NCI-H2171 (cell line): ENCODE data around the gene SNTG2.

Experiments used
- DNase-seq: peaks from one replicate; lab custom pipeline; 2025; lab: John Stamatoyannopoulos, UW

Gene SNTG2

DNA sequence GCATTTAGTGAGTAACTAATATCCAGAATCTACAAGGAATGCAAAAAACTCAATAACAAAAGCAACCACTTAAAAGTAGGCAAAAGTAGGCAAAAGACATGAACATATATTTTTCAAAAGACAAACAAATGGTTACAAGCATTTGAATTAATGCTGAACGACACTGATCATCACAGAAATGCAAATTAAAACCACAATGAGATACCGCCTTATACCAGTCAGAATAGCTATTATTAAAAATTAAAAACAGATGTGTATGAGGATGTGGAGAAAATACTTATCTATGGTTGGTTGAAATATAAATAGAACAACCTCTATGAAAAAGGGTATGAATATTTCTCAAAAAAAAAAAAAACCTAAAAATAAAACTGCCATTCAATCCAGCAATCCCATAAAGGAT, 51.7 kb downstream of the SNTG2 start:
- DNase-seq, result no peak

DNA sequence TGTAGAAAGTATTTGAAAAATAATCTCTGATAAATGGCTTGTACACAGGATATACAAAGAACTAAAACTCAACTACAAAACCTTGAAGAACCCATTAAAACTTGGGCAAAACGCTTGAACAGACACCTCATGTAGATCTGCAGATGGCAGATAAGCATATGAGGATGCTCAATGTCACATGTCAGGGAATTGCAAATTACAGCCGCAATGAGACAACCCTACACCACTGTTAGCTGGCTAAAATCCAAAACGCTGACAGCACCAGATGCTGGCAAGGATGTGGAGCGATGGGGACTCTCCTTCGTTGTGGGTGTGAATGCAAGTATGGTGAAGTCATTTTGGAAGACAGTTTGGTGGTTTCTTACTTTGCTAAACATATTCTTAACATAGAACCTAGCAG, 53.7 kb downstream of the SNTG2 start:
- peak; percentile 91 for DNase-seq

DNA sequence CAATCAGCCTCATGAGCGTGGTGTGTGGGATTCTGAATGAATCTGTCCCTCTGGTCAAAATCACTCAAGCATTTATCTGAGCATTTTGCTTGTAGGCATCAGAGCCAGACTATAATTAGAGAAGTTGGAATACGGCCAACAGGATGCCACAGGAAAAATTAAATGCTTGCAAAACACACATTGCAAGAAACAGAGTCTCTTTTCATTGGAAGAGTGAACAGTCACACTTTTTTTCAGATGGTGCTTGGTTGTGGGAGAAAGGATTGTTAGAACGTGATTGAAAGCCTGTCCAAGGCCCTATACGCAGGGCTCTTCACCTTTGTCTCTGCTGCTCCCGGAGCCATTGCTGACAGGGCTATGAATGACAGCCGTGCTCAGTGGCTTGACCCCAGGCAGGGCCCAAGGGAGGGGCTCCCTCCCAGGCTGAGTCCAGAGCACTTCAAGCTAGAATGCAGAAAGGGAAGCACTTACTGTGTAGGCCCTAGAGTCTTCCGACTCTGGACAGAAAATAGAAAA, 59.8 kb downstream of the SNTG2 start:
- DNase-seq, result peak; percentile 76

DNA sequence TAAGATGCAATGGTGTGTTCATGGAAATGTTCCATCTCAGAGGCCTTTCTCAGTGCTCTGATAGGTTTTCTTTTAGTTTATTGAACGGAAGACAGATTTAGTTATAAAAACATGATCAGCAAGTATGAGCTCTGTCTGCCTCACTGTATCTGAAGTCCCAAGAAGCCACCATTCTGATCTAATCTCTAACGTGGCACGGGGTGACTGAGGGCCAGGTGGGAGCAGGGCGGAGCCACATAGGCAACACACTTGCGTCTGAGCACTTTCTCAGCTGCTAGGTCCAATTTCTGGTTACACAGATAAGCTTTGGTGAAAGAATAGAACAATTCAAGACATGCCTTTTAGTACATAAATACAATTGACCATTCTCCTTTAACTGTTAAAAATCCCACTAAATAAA, 60.4 kb downstream of the SNTG2 start:
- DNase-seq, result no peak

DNA sequence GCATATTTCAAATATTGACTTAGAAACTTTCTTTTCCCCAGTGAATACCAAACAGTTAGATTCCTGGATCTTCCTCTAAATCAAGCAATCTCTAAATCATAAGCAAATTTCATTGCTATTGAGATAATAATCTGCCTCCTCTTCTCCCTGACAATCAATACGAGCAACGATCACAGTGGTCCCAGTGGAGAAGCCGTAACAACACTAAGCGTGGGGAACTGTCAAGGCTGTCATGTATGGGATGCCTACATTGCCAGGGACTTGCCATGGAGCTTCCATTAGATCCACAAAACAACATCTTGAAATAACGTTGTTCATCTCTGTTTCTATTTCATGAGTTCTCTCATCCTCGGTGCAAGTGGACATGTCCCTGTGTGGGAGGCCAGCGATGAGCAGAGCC, 61.3 kb downstream of the SNTG2 start:
- DNase-seq, result no peak

DNA sequence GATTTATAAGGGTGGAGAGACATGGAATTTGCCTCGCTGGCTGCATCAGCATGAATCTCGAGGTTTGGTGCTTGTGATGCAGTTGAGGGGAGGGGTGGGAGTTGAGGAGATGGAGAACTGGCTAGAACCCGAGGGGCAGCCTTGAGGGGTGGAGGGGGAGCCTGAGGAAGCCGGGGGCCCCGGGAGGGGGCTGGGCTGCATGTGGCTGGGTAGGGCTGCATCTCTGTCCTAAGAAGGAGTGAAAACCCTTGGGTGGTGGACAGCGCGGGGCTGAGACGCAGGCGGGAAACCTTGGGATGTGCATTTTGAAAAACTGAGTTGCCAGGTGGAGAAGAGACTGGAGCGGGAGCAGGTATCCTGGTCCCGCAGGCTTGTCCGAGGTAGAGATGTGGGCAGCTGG, 64.2 kb downstream of the SNTG2 start:
- no peak for DNase-seq

DNA sequence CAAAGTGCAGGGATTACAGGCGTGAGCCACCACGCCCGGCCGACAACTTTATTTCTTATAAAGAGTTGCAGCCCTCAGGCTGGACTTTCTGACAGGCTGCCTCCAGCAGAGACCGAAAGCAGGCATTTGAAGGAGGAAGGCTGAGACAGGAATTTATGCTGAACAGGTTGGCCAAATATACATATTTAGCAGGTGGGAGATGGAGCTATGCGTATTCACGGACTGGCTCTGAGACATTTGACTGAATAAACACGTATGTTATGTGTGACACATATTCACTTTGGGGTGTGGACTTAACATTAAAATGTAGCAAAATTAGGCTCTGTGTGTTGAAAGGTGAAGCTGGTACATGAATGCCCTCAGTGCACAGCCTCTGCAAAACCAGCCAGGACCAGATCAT, 65.9 kb downstream of the SNTG2 start:
- no peak for DNase-seq

DNA sequence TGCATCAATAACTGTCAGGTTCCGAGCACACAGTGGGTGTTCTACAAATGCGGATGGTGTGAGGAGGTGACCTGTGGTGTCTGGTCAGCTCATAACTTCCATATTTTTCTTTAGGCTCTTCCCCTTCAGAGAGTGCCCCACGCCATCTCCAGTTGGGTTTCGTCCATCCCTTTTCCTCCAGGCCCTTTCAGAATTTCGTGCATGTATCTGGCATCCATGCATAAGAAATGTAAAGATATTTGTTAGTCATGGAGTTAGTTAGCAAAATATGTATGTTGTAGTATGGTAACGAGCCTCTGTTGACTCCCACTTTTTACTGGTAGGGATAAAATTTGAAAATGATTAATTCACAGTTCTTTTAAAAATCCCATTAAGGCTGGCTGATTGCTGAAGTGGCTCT, 67.2 kb downstream of the SNTG2 start:
- no peak for DNase-seq

DNA sequence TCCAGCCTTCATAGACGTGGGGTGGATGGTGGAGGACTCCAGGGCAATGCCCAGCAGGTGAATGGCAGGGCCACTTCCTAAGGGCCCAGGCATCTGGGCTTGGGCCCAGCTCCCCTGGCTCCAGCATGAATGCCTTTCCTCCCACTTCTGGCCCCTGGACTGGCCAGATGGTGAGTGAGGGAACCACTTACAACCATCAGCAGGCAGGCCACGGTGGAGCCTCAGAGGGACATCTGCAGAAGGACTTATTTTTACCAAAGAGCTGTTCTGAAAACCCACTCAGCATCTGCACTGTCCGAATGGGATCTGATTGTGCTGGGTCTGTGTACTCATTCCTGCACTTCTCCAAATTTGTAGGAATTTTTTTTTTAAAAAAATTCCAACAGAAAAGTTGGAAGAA, 69.6 kb downstream of the SNTG2 start:
- DNase-seq, result no peak

DNA sequence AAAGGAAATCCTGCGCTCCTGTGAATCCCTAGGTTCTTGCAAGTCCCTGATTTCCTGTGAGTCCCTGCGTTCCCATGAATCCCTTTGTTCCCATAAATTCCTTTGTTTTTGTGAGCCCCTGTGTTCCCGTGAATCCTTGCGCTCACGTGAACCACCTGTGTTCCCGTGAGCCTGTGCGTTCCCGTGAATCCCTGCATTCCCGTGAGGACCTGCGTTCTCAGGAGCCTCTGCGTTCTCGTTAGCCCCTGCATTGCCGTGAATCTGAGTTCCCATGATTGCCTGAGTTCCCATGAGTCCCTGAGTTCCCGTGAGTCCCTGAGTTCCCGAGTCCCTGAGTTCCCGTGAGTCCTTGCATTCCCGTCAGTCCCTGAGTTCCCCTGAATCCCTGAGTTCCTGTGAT, 71.5 kb downstream of the SNTG2 start:
- no peak for DNase-seq

DNA sequence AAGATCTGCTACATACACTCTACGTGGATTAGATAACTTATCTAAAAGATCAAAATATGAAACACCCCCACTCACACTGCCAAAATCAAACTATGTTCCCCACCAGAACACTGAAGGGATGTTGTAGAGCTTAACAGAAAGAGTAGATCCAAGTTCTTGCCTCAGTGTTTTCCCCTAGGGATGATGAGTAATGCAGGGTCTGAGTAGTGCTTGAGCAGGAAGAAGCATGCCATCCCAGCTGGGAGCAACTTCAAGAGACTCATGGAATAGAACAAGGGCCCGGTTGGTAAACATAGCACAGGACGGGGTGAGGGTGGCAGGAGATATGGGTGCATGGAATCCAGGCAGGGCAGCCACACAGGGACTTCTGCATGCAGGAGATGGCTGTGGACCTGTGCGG, 74.3 kb downstream of the SNTG2 start:
- DNase-seq, result no peak

DNA sequence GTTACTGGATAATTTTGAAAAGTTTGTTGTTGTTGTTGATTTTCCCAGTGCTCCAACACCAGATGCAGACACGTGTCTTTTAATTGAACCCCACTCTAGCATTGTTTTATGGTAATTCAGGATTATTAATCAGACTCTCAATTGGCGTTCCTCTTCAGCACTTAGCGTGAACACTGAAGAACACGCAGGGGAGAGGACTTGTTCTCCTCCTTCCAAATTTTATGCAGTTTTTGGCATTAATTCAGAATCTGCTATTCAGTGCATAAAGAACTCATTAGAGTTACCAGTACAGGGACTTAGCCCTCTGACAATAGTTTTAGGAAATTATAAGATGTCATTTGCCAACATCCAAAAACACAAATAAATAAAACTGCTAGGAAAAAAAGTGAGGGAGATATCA, 75.5 kb downstream of the SNTG2 start:
- DNase-seq, result no peak

DNA sequence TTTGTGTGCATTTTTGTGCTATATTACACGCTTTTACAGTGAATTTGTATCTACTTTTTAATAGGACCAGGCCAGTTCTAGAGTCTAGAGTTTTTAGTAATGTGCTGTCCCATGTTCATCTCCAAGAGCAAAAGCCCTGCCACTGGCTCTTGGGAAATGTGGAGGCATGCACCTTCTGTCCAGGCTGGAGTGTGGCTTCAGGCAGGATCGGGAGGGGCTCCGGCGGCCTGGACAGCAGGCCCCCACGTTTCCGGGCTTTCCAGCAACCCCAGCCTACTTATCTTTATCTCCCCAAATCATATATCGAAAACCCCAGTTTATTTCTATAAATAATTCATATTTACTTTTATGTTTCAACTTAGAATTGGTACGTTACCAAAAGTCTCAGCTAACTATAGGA, 78.2 kb downstream of the SNTG2 start:
- no peak for DNase-seq

DNA sequence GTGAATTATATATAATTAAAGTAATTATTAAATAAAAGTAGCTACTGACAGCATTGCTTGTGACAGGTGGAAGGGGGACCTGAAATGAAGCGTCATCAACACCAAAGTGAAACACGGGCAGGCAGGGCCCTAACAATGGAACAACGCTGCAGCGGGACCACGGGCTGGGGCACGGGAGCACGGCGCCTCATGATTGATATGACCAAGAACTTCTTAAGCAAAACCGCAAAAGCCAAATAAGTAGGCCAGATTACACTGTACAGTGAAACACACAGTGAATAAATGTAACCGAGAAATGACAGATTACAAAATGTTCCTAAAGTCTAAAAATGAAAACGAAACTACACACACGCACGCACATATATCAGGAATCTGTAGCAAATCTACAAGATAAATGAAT, 81.4 kb downstream of the SNTG2 start:
- DNase-seq, result no peak

DNA sequence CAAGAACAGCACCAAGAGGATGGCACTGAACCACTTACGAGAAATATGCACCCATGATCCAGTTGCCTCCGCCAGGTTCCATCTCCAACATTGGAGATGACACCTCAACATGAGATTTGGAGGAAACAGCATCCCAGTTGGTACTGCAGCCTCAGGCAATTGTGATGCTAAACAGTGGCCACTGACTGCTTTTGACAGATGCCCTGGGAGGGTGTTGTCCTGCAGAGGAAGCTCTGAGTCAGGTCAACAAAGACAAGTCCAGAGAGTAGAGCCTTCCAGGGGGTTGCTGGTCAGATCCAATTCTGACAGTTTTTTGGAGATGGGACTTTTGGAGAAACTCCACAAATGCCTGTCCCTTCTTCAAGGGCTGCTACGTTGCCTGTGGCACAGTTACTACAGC, 82.4 kb downstream of the SNTG2 start:
- DNase-seq, result no peak

DNA sequence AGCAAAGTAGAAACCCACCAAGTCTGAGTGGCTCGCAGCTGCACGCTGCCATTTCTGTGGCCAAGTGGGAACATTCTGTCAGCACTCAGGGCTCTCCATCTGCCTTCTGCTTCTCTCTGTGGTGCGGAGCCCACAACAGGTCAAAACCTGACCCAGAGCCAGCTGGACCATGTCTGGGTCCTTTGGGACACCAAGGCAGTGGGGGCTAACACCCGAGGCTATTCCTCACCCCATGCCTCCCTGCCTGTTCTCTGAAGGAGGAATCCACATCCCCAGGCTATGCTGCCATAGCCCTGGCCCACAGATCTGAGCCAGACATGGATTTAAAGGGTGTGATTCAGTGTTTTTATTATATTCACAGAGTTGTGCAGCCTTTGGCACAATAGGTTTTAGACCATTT, 86.4 kb downstream of the SNTG2 start:
- no peak for DNase-seq

DNA sequence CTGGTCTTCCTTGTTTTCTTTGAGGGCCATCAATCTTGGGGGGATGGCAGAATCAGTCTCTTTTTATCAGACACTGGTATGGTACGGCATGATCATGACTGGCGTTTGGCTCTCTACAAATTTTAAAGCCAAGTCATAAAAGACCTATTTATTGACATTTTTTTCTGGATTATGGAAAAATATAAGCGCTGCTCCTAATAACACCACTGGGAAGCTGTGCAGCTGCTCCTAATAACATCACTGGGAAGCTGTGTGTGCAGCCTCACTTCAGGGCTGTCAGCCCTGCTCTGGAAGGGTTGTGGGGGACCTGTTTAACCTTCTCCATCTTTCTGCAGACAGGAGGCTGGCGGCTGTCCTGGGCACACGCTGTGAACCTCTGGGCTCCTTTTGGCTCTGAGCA, 88.9 kb downstream of the SNTG2 start:
- DNase-seq, result no peak

DNA sequence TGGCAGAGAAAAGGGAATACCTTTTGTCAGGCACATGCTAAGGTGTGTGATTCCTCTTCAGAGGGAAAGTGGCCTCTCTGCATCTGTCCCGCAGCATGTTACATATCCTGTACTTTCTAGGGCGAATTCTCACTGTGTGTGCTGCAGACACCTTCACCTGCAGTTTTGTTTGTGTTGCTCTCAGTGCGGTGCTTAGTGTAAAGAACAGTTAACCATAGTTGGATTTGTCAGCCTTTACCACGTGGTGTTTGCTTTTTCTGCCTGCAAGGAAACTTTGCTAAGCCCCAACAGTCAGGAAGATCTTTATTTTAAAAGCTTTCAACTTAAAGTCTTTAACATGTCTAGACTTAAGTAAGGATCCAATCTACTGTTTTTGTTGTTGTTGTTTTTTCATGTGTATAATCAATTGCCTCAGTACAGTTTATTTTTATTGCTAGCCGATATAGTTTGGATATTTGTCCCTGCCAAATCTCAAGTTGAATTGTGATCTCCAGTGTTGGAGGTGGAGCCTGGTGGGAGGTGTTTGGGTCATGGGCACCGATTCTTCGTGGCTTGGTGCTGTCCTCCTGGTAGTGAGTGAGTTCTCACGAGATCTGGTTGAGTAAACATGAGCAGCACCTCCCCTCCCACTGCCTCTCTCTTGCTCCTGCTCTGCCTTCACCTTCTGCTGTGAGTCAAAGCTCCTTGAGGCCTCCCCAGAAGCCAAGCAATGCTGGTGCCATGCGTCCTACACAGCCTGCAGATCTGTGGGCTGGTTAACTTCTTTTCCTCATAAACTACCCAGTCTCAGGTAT, 90.6 kb downstream of the SNTG2 start:
- DNase-seq, result no peak

DNA sequence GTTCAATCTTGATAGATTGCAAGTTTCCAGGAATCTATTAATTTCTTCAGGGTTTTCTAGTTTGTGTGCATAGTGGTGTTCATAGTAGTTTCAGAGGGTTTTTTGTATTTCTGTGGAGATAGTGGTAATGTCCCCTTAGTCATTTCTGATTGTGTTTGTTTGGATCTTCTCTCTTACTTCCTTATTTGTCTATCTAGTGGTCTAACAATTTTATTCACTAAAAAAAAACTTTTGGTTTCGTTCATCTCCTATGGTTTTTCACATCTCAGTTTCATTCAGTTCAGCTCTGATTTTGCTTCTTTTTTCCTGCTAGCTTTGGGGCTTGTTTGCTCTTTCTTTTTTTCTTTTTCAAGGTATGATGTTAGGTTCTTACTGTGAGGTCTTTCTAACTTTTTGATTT, 94.5 kb downstream of the SNTG2 start:
- no peak for DNase-seq

DNA sequence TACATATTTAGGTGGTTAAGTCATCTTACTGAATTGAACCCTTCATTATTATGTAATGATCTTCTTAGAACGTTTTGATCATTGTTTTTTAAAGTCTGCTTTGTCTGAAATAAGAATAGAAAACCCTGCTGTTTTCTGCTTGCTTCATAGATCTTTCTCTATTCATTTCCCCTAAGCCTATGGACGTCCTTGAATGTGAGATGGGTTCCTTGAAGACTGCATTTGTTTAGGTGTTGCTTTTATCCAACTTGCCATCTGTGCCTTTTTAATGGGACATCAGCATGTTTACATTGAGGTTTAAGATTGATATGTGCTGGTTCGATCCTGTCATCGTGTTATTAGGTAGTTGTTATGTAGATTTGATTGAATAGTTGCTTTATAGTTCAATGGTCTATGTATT, 95.4 kb downstream of the SNTG2 start:
- DNase-seq, result no peak

DNA sequence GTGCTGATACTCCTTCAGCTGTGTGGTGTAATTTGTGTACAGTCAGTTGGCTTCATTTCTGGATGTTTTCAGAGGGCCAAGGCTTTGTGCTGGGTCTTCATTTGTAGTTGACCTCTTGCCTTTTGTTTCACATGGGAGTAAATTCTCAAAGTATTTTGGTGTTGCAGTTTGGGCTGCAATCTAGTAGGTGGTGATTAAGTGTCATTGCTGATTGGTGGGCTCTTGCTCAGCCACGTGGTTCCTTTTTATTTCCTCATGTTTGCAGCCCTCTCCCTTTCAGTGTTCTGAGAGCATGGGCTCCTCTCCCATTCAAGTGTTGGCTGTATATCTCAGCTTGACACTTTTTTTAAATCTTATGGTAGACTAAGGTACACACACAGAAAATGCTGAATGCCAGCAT, 96.8 kb downstream of the SNTG2 start:
- no peak for DNase-seq

DNA sequence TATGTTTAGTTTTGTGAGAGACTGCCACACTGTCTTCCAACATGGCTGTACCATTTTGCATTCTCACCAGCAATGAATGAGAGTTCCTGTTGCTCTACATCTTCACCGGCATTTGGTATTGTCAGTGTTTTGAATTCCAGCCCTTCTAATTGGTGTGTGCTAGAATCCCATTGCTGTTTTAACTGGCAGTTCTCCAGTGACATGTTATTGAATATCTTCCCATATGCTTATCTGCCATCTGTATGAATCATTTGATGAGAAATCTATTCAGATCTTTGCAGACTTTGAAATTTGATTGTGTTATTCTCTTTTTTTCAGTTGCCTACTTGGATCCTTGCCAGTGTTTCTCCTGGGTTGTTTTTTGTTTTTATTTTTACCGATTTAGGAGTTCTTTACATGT, 99.0 kb downstream of the SNTG2 start:
- DNase-seq, result peak; percentile 90

DNA sequence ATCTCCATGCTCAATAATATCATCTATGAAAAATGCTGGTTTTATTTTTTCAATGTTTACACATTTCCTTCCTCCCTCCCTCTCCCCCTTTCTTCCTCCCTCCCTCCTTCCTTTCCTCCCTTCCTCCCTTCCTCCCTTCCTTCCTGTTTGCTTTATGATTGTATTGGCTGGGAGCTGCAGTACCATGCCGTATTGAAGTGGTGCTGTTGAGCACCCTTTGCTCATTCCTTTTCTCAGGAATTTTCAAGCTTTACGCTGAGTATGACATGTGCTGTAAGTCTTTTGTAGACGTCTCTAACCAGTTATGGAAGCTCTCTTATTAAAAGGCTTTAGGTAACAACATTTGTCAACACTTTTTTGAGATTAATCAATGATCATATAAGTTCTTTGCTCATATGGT, 100.4 kb downstream of the SNTG2 start:
- no peak for DNase-seq

DNA sequence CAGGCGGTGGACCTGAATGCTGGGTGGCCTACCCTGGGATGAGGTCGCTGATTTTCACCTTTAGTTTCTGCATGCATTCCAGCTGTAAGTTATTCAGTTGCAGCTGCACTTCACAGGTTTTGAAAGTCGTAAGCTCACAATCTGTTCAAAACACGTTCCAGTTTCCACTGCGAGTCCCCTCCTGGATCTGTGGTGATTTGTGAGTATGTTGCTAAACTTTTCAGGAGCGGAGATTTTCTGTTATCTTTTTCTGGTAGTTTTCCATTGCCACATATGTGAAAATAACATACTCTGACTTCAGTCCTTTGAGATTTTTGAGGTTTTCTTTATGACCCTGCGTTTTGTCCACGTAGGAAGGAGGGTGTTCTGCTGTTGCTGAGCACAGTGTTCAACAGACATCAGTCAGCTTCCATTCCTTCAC, 102.1 kb downstream of the SNTG2 start:
- no peak for DNase-seq
